ENCODE measurements around the gene MEGF6.

MEGF6 gene

GRCh38 chr1:3469849-3470649 lies 141.3 kb downstream of the MEGF6 start:
- DNase-seq (ENCODE audit: low read depth): no peak

GRCh38 chr1:3469104-3469848 lies 142.0 kb downstream of the MEGF6 start:
- no peak for DNase-seq (ENCODE audit: low read depth)

GRCh38 chr1:3468236-3469103 lies 142.8 kb downstream of the MEGF6 start:
- DNase-seq (ENCODE audit: low read depth): no peak

DNA sequence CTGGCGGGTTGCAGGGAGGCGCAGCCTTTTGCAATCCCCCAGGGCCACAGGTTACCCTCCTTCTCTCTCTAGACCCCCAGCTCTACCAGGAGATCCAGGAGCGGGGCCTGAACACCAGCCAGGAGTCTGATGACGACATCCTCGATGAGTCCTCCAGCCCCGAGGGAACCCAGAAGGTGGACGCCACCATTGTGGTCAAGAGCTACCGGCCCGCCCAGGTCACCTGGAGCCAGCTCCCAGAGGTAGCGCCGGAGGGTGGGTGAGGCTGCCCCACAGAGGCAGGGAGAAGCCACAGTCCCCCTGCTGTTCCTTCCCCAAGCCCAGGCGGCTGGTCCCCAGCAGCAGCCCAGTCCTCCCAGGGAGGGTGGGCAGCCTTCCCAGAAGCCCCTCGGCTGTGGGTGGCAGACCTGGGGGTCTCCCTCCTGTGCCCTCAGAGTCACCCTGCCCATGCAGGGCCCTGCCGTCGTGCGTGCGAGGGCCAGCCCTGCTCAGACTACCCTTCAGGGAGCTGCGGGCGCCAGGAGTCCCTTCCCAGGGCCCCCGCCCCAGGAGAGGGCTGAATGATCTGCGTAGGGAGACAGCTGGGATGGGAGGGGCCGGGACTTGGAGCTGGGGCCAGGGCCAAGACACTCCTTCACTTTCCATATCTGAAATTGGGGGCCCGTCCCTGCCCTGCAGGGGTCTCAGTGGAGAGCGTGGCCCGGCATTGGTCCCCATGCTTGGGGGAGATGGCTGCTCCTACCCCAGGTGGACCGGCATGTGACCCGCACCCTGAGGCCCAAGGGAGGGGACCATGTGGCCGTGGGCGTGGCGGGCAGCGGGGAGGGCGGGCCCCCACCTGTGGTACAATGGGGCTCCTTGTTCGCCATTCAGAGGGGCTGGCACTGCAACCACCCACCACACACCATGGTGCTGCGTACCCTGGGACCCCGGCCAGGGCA lies 143.9 kb downstream of the MEGF6 start:
- no peak for DNase-seq (ENCODE audit: low read depth)

GRCh38 chr1:3466366-3467075 lies 144.8 kb downstream of the MEGF6 start:
- DNase-seq (ENCODE audit: low read depth): no peak

GRCh38 chr1:3465935-3466321 lies 145.4 kb downstream of the MEGF6 start:
- DNase-seq (ENCODE audit: low read depth): no peak

- DNase-seq (ENCODE audit: low read depth): no peak
Measured at GRCh38 chr1:3465091-3465934, 146.0 kb downstream of the MEGF6 start.

DNA sequence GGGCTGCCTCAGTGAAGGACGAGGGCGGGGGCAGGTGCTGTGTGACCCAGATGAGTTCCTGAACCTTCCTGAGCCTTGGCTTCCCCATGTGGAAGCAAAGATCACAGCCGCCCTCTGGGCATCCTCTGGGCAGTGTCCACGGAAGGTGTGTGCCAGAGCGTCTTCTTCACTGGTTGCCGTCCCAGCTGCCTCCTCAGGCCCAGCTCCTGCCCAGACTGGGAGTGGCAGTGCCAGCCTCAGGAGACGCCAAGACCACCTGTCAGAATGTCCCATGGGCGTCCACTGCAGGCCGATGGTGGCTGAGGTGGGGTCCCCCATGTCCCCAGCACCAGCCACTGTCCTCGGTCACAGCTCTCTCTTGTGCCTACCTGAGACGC lies 146.7 kb downstream of the MEGF6 start:
- DNase-seq (ENCODE audit: low read depth): no peak

GRCh38 chr1:3463891-3464648 lies 147.2 kb downstream of the MEGF6 start:
- no peak for DNase-seq (ENCODE audit: low read depth)

DNA sequence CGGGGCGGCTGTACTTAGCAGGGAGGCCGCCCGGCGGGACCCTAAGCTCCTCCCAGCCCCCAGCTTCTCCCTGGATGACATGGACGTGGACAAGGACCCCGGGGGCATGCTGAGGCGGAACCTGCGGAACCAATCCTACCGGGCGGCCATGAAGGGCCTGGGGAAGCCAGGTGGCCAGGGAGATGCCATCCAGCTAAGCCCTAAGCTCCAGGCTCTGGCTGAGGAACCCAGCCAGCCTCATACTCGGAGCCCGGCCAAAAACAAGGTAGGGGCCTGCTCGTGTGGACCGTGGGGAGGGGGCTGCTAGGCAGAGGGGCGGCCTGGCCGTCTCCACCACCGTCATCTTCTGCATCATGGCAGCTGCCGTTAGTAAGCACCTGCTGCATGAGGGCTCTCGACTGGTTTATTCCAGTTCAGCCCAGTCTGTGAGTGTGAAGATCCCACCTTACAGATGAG lies 147.9 kb downstream of the MEGF6 start:
- no peak for DNase-seq (ENCODE audit: low read depth)

DNA sequence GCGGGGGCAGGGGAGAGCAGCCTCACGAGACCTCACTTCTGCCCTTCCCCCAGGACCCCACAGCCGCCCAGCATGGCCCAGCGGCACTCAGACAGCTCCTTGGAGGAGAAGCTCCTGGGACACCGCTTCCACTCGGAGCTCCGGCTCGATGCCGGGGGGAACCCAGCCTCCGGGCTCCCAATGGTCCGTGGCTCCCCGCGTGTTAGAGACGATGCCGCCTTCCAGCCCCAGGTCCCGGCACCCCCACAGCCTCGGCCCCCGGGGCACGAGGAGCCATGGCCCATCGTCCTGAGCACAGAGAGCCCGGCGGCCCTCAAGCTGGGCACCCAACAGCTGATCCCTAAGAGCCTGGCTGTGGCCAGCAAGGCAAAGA lies 148.3 kb downstream of the MEGF6 start:
- DNase-seq (ENCODE audit: low read depth): no peak

- DNase-seq (ENCODE audit: low read depth): no peak
Measured at GRCh38 chr1:3462356-3463012, 148.8 kb downstream of the MEGF6 start.

DNA sequence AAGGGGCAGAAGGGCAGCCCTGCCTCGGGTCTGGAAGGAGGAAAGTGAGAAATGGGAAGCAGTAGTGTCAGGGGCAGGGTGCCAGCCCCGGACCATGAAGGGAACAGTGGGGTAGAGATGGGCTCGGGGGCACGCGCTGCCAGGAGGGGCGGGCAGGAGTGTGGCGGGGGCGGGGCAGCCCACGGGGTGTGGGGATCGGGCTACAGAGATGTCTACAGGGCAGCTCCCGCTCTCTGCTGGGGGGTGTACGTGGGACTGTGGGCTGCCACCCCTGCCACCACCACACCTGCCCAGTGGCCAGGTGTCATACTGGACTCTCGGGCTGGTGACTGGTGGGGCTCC lies 149.4 kb downstream of the MEGF6 start:
- DNase-seq (ENCODE audit: low read depth): no peak

GRCh38 chr1:3461238-3461933 lies 149.9 kb downstream of the MEGF6 start:
- DNase-seq (ENCODE audit: low read depth): no peak

DNA sequence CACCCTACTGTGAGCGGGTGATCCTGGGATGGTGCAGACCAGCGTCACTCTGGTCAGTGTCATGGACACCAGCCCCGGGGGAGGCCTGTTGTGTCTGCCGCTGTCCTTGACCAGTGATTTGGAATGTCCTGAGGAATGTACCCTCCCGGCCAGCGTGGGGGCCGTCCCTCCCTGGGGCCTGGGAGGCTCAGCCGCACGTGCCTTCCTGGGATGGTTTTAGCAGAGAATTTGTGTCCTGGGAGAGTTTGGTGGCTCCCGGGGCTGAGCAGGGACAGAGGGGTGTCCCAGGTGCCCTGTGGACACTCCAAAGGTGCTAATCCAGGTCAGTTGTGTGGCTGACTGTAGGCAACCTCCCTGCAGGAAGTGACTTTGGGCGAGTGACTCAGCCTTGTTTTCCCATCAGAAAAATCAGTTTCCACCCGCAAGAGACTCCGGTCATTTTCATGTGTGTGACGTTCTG lies 150.6 kb downstream of the MEGF6 start:
- no peak for DNase-seq (ENCODE audit: low read depth)

GRCh38 chr1:3459940-3460671 lies 151.2 kb downstream of the MEGF6 start:
- no peak for DNase-seq (ENCODE audit: low read depth)
